Brain microvascular endothelial cell (primary cell): ENCODE measurements around the gene AFF3.

Source experiments
- DNase-seq: peaks from one replicate; pipeline ENCODE4 v3.0.0-alpha.2; 2020
- H3K27ac ChIP-seq: fragments of 250-450 bp; sonication (Bioruptor Pico); 2 replicates; pipeline ENCODE4 v1.5.1; 2020; ENCODE audit warnings: mild to moderate bottlenecking, moderate library complexity
- H3K27me3 ChIP-seq: fragments of 250-450 bp; sonication (Bioruptor Pico); replicated peaks from 2 replicates; pipeline ENCODE4 v1.5.1; 2020; ENCODE audit warnings: mild to moderate bottlenecking
- H3K36me3 ChIP-seq: fragments of 250-450 bp; sonication (Bioruptor Pico); replicated peaks from 2 replicates; pipeline ENCODE4 v1.5.1; 2020; ENCODE audit warnings: mild to moderate bottlenecking
- H3K4me3 ChIP-seq: 2 replicates; pipeline ENCODE4 v1.5.1; 2011; ENCODE audit warnings: low read depth, mild to moderate bottlenecking, control low read depth, low read length, moderate library complexity
- in situ Hi-C: cut with HindIII; loops from 2 replicates; pipeline ENCODE4 v1.10.0; 2017; ENCODE audit warnings: low sequenced_read_pairs, low pct_ligation_motif_present
- TF ChIP-seq, protein P1 (sequence below): IDR thresholded peaks from 2 replicates; pipeline ENCODE4 v1.5.1; 2011; ENCODE audit warnings: low read depth, mild to moderate bottlenecking, moderate library complexity, low read length, control low read depth, inconsistent platforms; ENCODE audit errors: missing control alignments

AFF3 gene

DNA sequence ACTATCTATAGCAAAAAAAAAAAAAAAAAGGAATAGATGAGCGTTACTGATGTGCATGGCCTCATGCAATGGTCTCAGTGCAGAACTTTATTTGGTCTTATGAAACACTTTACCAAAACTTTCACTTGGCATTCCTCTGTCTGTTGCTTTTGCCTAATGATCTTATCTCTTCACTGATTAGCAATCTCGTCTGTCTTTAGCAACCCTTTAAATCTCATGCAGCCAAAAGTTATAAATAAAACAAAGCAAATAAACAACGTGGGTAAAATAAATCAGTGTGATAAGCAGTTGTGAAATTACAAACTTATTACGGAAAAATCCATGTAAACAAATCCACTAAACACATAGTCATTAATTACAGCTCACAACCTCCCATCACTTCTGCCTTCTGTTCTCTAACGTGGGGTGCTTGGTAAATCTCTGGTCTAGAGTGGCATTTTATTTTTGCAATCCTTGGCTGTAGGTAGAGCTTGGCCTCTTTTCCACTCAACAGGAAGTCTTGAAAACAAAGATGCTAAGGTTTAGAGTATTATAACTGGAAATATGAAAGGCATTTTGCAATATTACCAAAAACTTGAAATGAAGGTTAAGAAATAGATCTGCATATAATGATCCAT lies 288.0 kb downstream of the AFF3 start:
- in situ Hi-C loops, result no loop called here
- H3K27ac ChIP-seq, result no peak overlapping the region
- no peaks in the 10 kb centered on the region for H3K36me3 ChIP-seq
- TF ChIP-seq, protein P1, sequence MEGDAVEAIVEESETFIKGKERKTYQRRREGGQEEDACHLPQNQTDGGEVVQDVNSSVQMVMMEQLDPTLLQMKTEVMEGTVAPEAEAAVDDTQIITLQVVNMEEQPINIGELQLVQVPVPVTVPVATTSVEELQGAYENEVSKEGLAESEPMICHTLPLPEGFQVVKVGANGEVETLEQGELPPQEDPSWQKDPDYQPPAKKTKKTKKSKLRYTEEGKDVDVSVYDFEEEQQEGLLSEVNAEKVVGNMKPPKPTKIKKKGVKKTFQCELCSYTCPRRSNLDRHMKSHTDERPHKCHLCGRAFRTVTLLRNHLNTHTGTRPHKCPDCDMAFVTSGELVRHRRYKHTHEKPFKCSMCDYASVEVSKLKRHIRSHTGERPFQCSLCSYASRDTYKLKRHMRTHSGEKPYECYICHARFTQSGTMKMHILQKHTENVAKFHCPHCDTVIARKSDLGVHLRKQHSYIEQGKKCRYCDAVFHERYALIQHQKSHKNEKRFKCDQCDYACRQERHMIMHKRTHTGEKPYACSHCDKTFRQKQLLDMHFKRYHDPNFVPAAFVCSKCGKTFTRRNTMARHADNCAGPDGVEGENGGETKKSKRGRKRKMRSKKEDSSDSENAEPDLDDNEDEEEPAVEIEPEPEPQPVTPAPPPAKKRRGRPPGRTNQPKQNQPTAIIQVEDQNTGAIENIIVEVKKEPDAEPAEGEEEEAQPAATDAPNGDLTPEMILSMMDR, result no peak
- no peak overlapping the region for H3K4me3 ChIP-seq
- DNase-seq, result no peak
- H3K27me3 ChIP-seq, result no peaks in the 10 kb centered on the region

DNA sequence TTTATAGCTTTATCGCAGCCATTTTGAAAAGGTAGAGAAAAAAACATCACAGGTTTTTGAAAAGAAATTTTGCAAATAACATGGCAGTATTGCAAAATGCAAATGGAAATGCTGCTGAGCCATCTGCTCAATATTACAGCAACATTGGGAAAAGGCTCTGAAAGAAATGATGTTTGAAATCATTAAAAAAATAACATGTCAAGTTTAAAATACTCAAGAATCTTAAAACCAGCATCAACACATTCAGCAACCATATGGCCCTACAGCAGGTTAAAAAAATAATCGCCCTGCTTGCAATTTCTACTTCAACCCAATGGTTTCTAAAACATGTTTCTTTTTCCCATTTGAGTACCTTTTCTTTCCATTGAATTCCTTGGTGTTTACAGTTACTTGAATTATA lies 289.4 kb downstream of the AFF3 start:
- no peak for DNase-seq
- in situ Hi-C loops, result no loop called here
- TF ChIP-seq, protein P1, result no peak
- Histone ChIP-seq H3K27ac (no peak overlapping the region), H3K4me3 (no peak overlapping the region), H3K36me3 (no peaks in the 10 kb centered on the region), H3K27me3 (no peaks in the 10 kb centered on the region)

DNA sequence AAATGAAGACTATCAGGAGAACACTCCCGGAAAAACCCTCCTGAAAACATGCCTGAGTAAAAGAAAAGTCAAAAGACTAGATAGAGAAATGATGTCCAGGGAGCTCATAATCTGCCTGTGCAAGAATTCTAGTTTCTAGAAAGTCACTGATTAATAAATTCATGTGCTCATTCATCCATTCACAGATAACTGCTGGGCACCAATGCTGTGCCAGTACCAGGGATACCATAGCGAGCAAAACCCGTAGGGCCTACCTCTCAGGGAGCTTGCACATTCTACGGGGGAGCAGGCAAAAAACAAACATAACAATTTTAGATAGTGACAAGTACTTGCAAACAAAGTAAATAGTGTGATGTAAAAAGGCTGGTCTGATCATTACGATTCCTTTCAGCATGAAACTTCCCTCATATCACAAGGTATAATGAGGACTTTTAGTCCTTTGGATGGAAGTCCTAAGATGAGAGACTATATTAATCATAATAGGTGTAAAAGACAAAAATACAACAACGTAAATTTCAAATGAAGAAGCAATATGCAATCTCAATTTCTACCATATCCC lies 289.9 kb downstream of the AFF3 start:
- no peak overlapping the region for H3K27ac ChIP-seq
- in situ Hi-C loops, result no loop called here
- no peak overlapping the region for H3K4me3 ChIP-seq
- no peaks in the 10 kb centered on the region for H3K36me3 ChIP-seq
- no peak for DNase-seq
- TF ChIP-seq, protein P1, result no peak
- no peaks in the 10 kb centered on the region for H3K27me3 ChIP-seq

DNA sequence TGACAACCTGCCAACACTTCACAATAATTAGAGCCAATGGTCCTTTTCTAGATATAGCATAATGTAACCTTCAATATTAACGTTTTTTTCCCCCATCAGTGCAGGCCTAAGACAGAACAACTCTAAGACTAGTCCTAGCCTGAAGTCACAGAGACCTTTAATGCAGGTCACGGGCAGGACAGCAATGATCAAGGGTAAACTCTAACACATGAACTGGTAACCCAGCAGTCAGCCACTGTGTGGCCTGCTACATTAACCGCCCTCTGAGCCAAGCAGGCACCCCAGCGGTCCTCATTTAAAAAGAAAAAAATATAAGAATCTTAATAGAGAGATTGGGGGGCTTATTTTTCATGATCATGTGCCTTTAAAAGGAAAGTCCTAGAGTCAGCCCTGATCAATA lies 290.6 kb downstream of the AFF3 start:
- no peak for DNase-seq
- no peaks in the 10 kb centered on the region for H3K36me3 ChIP-seq
- in situ Hi-C loops, result no loop called here
- TF ChIP-seq, protein P1, result no peak
- no peak overlapping the region for H3K4me3 ChIP-seq
- H3K27me3 ChIP-seq, result no peaks in the 10 kb centered on the region
- H3K27ac ChIP-seq, result no peak overlapping the region

DNA sequence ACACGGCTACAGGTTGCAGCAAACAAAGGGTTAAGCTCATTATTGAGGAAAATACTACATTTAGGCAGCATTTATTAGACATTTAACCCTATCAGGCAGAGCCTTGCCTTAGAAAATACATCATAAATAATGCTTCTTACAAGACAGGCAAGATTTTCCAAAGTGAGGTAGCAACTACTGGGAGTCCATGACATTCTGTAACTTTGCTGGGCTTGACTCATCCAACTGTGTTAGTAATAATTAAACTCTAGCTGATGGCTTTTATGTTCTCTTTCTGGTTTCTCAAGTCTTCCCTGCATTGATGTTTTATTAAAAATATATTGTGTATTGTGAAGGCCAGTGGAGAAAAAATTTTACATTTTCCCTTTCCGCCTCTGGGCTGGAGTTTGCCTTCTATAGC lies 291.3 kb downstream of the AFF3 start:
- no peak for DNase-seq
- Histone ChIP-seq H3K27ac (no peak overlapping the region), H3K36me3 (no peaks in the 10 kb centered on the region), H3K27me3 (no peaks in the 10 kb centered on the region), H3K4me3 (no peak overlapping the region)
- in situ Hi-C loops, result no loop called here
- TF ChIP-seq, protein P1, result no peak
